GM12878 (cell line): ENCODE measurements around the gene NSL1.

Experiments
- BRCA1 ChIP-seq: IDR thresholded peaks from 2 replicates; pipeline ENCODE4 v1.6.1; 2011; ENCODE audit warnings: low read depth, low read length, improper control_type of control experiment
- TBL1XR1 ChIP-seq: IDR thresholded peaks from 2 replicates; pipeline ENCODE4 v1.6.1; 2012; ENCODE audit warnings: low read depth, low read length, improper control_type of control experiment
- ZBTB33 ChIP-seq: fragments of 450-650 bp; IDR thresholded peaks from 2 replicates; pipeline ENCODE4 v1.6.1; 2017; ENCODE audit warnings: mild to moderate bottlenecking

- TF ChIP-seq ZBTB33 (no peak), TBL1XR1 (no peak), BRCA1 (no peak)
These were observed 14.2 kb upstream of the NSL1 start for GRCh38 chr1:212805767-212806166.
